Fibroblast of villous mesenchyme (primary cell): ENCODE results near the gene GNL1. TPM values are rescaled to one million over a fixed set of nuclear protein-coding genes. Genes with fewer than 3 reads are reported as not detected.
"Not testable (repeated sequence)": the region's sequence is repeated elsewhere in the genome, so short reads cannot be mapped to it uniquely, and the experiment has no call there.

Experiments
- DNase-seq: peaks from one replicate; pipeline ENCODE4 v3.0.0-alpha.2; 2010; ENCODE audit warnings: low read depth
- H3K4me3 ChIP-seq: 2 replicates; pipeline ENCODE4 v1.5.1; 2011; ENCODE audit warnings: low read depth, mild to moderate bottlenecking, low read length
- total RNA-seq: library from RNA; depleted of rRNA; stranded (reverse); fragments of >200 nt; gene quantifications from 2 replicates; pipeline ENCODE4 v1.2.3, GENCODE V29; 2012
- TF ChIP-seq, protein P1 (sequence below): IDR thresholded peaks from 2 replicates; pipeline ENCODE4 v1.5.1; 2012; ENCODE audit warnings: low read depth, mild to moderate bottlenecking, low read length; ENCODE audit not compliant: insufficient read depth

The GNL1 gene
- total RNA-seq, 1 donor: 52.7 TPM

DNA sequence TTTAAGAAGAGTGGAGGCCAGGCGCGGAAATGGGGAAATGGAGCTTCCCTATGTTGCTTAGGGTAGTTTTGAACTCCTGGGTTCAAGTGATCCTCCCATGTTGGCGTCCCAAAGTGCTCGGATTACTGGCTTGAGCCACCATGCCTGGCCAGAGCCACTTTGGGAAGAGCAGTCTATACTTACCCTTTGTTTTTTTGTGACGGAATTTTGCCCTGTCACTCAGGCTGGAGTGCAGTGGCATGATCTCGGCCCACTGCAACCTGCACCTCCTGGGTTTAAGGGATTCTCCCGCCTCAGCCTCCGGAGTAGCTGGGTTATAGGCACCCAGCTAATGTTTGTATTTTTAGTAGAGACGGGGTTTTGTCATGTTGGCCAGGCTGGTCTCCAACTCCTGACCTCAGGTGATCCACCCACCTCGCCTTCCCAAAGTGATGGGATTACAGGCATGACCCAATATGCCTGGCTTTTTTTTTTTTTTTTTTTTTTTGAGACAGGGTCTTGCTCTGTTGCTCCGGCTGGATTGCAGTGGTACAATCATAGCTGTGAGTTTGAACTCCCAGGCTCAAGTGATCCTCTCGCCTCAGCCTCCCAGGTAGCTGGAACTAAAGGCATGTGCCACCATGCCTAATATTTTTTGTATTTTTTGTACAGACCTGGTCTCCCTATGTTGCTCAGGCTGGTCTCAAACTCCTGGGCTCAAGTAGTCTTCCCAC lies 42.8 kb upstream of the GNL1 start:
- H3K4me3 ChIP-seq: no peak overlapping the region
- TF ChIP-seq, protein P1, sequence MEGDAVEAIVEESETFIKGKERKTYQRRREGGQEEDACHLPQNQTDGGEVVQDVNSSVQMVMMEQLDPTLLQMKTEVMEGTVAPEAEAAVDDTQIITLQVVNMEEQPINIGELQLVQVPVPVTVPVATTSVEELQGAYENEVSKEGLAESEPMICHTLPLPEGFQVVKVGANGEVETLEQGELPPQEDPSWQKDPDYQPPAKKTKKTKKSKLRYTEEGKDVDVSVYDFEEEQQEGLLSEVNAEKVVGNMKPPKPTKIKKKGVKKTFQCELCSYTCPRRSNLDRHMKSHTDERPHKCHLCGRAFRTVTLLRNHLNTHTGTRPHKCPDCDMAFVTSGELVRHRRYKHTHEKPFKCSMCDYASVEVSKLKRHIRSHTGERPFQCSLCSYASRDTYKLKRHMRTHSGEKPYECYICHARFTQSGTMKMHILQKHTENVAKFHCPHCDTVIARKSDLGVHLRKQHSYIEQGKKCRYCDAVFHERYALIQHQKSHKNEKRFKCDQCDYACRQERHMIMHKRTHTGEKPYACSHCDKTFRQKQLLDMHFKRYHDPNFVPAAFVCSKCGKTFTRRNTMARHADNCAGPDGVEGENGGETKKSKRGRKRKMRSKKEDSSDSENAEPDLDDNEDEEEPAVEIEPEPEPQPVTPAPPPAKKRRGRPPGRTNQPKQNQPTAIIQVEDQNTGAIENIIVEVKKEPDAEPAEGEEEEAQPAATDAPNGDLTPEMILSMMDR: no peak

DNA sequence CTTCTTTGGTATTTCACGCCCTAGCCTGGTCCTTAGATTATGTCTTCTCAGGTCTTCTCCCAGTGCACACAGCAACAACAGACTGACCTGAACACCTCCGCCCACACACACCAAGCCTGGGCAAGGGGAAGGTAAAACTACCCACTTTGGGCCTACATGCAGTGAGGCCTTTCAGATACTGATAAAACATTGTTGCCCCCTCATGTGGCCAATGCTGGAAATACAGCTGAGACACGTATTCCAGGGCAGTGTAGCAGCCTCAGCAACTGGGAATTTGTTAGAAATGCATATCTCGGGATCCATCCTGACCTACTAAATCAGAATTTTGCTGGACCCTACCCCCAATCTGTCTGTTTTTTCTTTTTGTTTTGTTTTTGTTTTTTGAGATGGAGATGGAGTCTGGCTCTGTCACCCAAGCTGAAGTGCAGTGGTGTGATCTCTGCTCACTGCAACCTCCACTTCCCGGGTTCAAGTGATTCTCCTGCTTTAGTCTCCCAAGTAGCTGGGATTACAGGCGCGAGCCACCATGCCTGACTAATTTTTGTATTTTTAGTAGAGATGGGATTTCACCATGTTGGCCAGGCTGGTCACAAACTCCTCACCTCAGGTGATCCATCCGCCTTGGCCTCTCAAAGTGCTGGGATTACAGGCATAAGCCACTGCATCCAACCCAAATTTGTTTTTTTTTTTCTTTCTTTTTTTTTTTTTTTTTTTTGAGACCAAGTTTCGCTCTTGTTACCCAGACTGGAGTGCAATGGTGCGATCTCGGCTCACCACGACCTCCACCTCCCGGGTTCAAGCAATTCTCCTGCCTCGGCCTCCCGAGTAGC lies 41.2 kb upstream of the GNL1 start:
- not testable (repeated sequence) for H3K4me3 ChIP-seq
- DNase-seq: peak; percentile 79
- TF ChIP-seq, protein P1: peak; percentile 85

More for the DNA sequence above, 42.8 kb upstream of the GNL1 start:
- no peak for DNase-seq

DNA sequence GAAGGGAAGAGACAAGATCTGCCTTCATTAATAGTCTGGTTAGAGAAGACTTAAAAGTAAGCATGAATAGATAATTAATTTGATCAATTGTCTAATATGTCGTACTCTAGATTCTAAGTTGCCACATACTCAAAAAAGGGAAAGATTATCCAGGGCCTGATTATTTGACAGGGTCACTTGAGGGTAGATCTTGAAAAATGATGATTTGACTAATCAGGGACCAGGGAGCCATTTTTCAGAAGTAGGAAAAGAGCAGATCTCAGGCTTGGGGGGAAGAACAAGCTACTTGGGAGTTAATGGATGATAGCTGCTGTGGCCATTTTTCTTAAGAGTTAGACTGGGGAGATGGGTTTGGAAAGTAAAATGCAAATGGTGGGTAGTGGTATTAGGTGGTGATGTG lies 36.0 kb upstream of the GNL1 start:
- no peak overlapping the region for H3K4me3 ChIP-seq
- no peak for DNase-seq
- TF ChIP-seq, protein P1: no peak

DNA sequence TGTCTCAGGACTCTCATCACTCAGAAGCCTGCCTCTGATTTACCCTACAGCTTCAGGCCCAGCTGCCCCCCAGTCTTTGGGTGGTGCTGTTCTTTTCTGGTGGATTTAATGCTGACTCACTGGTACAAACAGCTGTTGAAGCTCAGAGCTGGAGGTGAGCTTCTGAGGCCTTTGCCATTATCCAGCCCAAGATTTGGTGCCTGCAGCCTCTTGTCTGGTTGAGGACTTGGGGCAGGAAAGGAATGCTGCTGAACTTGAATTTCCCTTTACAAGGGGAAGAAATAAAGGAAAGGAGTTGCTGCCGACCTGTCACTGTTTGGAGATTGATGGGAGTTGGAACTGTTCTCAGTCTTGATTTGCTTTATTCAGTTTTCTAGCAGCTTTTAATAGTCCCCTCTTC lies 34.7 kb upstream of the GNL1 start:
- no peak overlapping the region for H3K4me3 ChIP-seq
- peak; percentile 58 for DNase-seq
- TF ChIP-seq, protein P1: no peak

DNA sequence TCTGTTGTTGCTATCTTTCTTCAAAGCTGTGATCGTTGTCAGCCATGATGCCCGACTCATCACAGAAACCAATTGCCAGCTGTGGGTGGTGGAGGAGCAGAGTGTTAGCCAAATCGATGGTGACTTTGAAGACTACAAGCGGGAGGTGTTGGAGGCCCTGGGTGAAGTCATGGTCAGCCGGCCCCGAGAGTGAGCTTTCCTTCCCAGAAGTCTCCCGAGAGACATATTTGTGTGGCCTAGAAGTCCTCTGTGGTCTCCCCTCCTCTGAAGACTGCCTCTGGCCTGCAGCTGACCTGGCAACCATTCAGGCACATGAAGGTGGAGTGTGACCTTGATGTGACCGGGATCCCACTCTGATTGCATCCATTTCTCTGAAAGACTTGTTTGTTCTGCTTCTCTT lies 34.2 kb upstream of the GNL1 start:
- no peak for DNase-seq
- H3K4me3 ChIP-seq: no peak overlapping the region
- TF ChIP-seq, protein P1: no peak

DNA sequence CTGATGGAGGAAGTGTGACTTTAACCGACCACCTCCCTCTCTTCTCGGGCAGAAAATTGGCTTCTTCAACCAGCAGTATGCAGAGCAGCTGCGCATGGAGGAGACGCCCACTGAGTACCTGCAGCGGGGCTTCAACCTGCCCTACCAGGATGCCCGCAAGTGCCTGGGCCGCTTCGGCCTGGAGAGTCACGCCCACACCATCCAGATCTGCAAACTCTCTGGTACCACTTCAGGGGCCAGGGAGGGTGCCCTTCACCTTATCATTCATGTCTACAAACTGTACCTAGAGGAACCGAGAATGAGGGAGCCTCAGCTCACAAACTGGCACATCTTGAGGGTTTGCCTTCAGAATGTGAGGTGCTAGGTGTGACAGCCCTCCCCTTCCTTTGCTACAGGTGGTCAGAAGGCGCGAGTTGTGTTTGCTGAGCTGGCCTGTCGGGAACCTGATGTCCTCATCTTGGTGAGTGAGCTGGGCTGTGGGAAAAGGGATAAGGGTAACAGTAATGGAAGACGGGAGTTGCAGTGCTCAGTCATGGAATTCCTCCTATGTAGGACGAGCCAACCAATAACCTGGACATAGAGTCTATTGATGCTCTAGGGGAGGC lies 33.6 kb upstream of the GNL1 start:
- no peak for DNase-seq
- TF ChIP-seq, protein P1: no peak
- H3K4me3 ChIP-seq: no peak overlapping the region
